Testis (tissue), 3 donors: ENCODE data around the gene REXO4. TPM values are rescaled to one million over a fixed set of nuclear protein-coding genes. Genes with fewer than 3 reads are reported as not detected.

Experiments
- DNase-seq: peaks from one replicate; pipeline ENCODE4 v3.0.0-alpha.2; 2019
- H3K27ac ChIP-seq, 2 donors: fragments of 200-600 bp; sonication (generic); one replicate each; pipeline ENCODE4 v1.5.1; 2019
- H3K27me3 ChIP-seq: fragments of 200-600 bp; sonication (generic); one replicate; pipeline ENCODE4 v1.5.1; 2019
- H3K36me3 ChIP-seq: fragments of 200-600 bp; sonication (generic); one replicate; pipeline ENCODE4 v1.5.1; 2017; ENCODE audit warnings: low read depth; ENCODE audit errors: missing control alignments
- H3K4me1 ChIP-seq: fragments of 200-600 bp; sonication (generic); one replicate; pipeline ENCODE4 v1.5.1; 2019
- H3K4me3 ChIP-seq, 2 donors: fragments of 200-600 bp; sonication (generic); one replicate each; pipeline ENCODE4 v1.5.1; 2017 to 2019
- H3K9me3 ChIP-seq: fragments of 200-600 bp; sonication (generic); one replicate; pipeline ENCODE4 v1.5.1; 2017
- POLR2A ChIP-seq: fragments of 450-650 bp; IDR thresholded peaks from one replicate; pipeline ENCODE4 v1.6.1; 2017; ENCODE audit warnings: antibody characterized with exemption, mild to moderate bottlenecking, moderate library complexity
- WGBS, 2 donors: methylation state at CpG; one replicate each; pipeline ENCODE4 v1.1.5; 2018; 5-methylcytosine and 5-hydroxymethylcytosine counted together
- intact Hi-C: fragments of 100-400 bp; cut with DNase I; formaldehyde crosslinking; loops from one replicate; pipeline ENCODE4 v1.15.1; 2023; ENCODE audit warnings: low total_unique reads
- polyA plus RNA-seq: library from polyadenylated mRNA; stranded (reverse); fragments of 350-450 nt; fragmentation: Illumina TruSeq; extraction: RNeasy Lipid Tissue Mini Kit (QIAGEN cat#74804); gene quantifications from one replicate; pipeline ENCODE4 v1.2.3, GENCODE V29; 2014; ENCODE audit warnings: low read depth, low replicate concordance; ENCODE audit not compliant: insufficient read depth
- total RNA-seq, 2 donors: library from RNA; depleted of rRNA; stranded (reverse); fragments of >200 nt; gene quantifications; one replicate each; pipeline ENCODE4 v1.2.3, GENCODE V29; 2016
- TF ChIP-seq, protein P1 (sequence below), 3 experiments: fragments of 450-650 bp in 2 of 3; fragments of 200-600 bp in 1 of 3; sonication (generic) in 1 of 3; IDR thresholded peaks; one replicate each; pipeline ENCODE4 v1.5.1; 2016 to 2019; ENCODE audit warnings: antibody characterized with exemption in 3 of 3, mild to moderate bottlenecking in 2 of 3, moderate library complexity in 1 of 3

REXO4 gene
- total and polyA plus RNA-seq, 3 donors from 2014 or later = 31.4 to 36.7 (median 31.5) TPM

DNA sequence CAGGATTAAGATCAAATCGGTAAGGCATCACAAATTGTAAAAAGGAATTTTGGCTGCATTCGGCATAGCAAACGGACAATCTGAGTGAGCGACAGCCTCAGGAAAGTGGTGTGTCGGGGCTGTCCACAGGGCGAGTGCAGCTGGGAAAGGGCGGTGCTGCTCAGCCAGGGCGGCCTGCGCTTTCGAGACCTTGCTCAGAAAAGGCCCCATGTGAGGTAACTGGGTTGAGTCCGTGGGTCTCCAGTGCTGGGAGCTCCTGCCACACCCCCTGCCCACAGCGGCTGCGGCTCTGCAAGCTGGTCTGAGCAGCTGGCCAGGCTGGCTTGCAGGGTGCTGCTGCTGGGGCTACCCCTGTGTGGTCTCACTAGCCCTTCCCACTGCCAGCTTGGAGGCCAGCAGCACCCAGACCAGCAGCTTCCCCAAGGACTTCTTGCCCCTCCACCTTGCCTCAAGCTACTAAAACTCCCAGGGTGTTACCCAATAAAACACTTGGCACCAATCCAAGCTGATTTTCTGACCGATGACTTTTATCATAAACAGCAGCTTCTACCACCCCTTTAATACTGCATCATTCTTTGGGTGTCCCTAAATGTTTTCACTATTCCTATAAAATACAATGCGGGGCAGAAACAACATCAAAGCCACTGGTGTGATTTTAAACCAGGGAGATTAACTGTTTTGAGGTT lies 55.3 kb downstream of the REXO4 start:
- intact Hi-C loops = no loop called here
- no peak for DNase-seq
- H3K27me3 ChIP-seq = no peaks in the 10 kb centered on the region
- no peak overlapping the region for H3K4me3 ChIP-seq
- H3K4me1 ChIP-seq = peaks cover 5% of the 10 kb centered on the region
- H3K36me3 ChIP-seq = no peaks in the 10 kb centered on the region
- H3K27ac ChIP-seq = no peak overlapping the region
- no peaks in the 10 kb centered on the region for H3K9me3 ChIP-seq
- 87 to 90% methylated on average over 12 to 15 of the region's 15 CpGs for WGBS, 2 donors
- no peak for TF ChIP-seq POLR2A
- TF ChIP-seq, protein P1, sequence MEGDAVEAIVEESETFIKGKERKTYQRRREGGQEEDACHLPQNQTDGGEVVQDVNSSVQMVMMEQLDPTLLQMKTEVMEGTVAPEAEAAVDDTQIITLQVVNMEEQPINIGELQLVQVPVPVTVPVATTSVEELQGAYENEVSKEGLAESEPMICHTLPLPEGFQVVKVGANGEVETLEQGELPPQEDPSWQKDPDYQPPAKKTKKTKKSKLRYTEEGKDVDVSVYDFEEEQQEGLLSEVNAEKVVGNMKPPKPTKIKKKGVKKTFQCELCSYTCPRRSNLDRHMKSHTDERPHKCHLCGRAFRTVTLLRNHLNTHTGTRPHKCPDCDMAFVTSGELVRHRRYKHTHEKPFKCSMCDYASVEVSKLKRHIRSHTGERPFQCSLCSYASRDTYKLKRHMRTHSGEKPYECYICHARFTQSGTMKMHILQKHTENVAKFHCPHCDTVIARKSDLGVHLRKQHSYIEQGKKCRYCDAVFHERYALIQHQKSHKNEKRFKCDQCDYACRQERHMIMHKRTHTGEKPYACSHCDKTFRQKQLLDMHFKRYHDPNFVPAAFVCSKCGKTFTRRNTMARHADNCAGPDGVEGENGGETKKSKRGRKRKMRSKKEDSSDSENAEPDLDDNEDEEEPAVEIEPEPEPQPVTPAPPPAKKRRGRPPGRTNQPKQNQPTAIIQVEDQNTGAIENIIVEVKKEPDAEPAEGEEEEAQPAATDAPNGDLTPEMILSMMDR (IDR thresholded peaks at IDR 0.05) = no peak

GRCh38 chr9:133361507-133362092 lies 56.2 kb downstream of the REXO4 start:
- 71 to 74% methylated on average over 13 of the region's 13 CpGs for WGBS, 2 donors
- no peak overlapping the region for H3K27ac ChIP-seq
- H3K4me3 ChIP-seq = no peak overlapping the region
- no peak for DNase-seq
- peaks cover 13% of the 10 kb centered on the region for H3K4me1 ChIP-seq
- intact Hi-C loops = no loop called here
- TF ChIP-seq, protein P1 (IDR thresholded peaks at IDR 0.05) = no peak
- TF ChIP-seq POLR2A = no peak
- H3K36me3 ChIP-seq = no peaks in the 10 kb centered on the region
- H3K27me3 ChIP-seq = no peaks in the 10 kb centered on the region
- H3K9me3 ChIP-seq = no peaks in the 10 kb centered on the region

DNA sequence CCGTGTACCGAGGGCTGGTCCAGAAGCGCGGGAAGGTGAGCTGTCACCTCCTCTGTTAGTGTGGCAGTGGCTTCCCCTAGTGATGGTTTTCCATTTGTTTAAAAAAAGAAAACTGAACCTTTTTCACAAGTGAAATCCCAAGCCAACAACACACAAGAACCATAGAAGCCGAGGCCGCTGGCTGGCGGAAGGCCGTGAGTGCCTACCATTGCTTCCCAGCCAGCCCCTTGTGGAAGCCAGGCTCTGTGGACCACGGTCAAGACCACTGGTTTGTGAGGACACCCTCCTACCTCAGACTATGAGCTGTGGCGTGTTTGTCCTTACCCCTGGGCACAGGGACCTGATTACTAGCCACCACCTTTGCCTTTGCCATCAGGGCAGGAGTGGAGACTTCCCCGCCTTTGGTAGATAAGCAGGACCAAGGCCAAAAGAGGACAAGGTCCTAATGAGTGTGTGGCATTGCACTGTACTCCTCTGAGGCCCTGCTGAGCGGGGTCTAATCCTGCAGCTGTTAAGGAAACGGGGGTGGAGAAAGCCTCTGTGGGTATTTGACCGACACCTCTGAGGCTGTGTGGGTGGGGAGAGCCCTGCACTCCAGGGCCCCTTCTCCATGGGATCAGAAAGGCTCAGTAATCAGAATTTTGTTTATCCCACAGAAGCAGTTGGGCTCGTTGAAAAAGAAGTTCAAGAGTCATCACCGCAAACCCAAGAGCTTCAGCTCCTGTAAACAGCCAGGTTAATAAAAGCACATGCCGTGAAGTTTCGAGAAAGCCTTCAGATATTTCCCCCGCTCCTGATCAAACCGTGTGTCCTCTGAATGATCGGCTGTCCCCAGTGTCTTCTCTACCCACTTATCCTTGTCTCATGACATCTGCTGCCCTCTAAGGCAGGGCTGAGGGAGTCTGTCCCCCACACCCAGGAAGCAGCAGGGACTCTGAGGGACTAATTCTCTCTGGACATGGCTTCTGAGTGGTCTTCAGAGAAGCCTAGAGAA lies 57.1 kb downstream of the REXO4 start:
- Histone ChIP-seq H3K36me3 (no peaks in the 10 kb centered on the region), H3K27me3 (no peaks in the 10 kb centered on the region), H3K4me1 (peaks cover 13% of the 10 kb centered on the region), H3K27ac (no peak overlapping the region), H3K4me3 (no peak overlapping the region), H3K9me3 (no peaks in the 10 kb centered on the region)
- intact Hi-C loops = no loop called here
- TF ChIP-seq, protein P1 (IDR thresholded peaks at IDR 0.05) = no peak
- TF ChIP-seq POLR2A = no peak
- DNase-seq = no peak
- WGBS, 2 donors = 77 to 84% methylated on average over 19 to 21 of the region's 21 CpGs

DNA sequence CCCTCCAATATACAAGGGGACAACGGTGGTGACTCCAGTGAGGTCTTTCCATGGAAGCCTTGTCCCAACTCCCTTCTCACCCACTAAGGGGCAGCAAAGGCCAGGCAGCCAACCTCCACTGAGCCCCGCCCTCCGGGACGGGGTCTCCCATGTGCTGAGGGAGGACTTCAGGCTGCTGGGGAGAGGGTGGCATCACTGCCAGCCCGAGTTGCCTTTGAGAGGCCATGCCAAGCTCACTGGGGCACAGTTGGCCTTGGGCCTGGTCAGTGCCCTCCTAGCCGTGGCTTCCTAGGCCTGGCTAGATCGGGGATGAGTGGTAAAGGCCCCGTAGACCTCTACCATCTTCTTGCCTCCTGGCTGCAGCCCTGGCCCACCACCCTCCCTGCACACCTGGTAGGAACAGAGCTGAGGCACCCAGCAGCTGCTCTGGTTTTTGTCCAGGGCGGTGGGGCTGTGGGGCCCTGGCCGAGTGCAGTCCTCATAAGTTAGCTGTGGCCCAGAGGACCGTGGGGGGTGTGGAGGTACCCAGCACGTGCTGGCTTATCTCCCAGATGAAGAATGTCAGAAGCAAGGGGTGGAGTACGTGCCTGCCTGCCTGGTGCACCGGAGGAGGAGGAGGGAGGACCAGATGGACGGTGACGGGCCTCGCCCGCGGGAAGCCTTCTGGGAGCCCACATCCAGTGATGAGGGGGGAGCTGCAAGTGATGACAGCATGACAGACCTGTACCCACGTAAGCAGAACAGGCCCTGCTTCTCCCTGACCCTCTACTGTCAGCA lies 58.2 kb downstream of the REXO4 start:
- WGBS, 2 donors = 62 to 70% methylated on average over 17 to 20 of the region's 20 CpGs
- H3K9me3 ChIP-seq = no peaks in the 10 kb centered on the region
- no peak for DNase-seq
- no peaks in the 10 kb centered on the region for H3K27me3 ChIP-seq
- H3K4me3 ChIP-seq = no peak overlapping the region
- intact Hi-C loops = no loop called here
- no peak overlapping the region for H3K27ac ChIP-seq
- TF ChIP-seq POLR2A = no peak
- TF ChIP-seq, protein P1 (IDR thresholded peaks at IDR 0.05) = peak in 1 of 3 experiments; percentile 7
- no peaks in the 10 kb centered on the region for H3K36me3 ChIP-seq
- peaks cover 20% of the 10 kb centered on the region for H3K4me1 ChIP-seq
